Stimulated activated CD4-positive, alpha-beta T cell treated with anti-CD3 and anti-CD28 coated beads, TNF-alpha, amount 100 ng/mL, for 1 hour (primary cell): ENCODE measurements around the gene ATE1.
"Not testable (repeated sequence)": the region's sequence is repeated elsewhere in the genome, so short reads cannot be mapped to it uniquely, and the experiment has no call there.

Experiments used
- DNase-seq, 3 donors: peaks; one replicate each; pipeline ENCODE4 v3.0.0-alpha.2; 2020; ENCODE audit warnings: low read depth in 3 of 3, low spot score in 1 of 3

Gene ATE1

GRCh38 chr10:121796342-121796741 is 131.5 kb downstream of the ATE1 start:
- no peak for DNase-seq

- no peak for DNase-seq
Measured at GRCh38 chr10:121792198-121792597, 135.6 kb downstream of the ATE1 start.

- no peak for DNase-seq
Measured at GRCh38 chr10:121791761-121792160, 136.1 kb downstream of the ATE1 start.

GRCh38 chr10:121788717-121789116 is 139.1 kb downstream of the ATE1 start:
- DNase-seq, result no peak

GRCh38 chr10:121788115-121788514 is 139.7 kb downstream of the ATE1 start:
- DNase-seq, result no peak

GRCh38 chr10:121787169-121787568 is 140.7 kb downstream of the ATE1 start:
- no peak for DNase-seq

- no peak for DNase-seq
Measured at GRCh38 chr10:121783782-121784372, 144.0 kb downstream of the ATE1 start.

GRCh38 chr10:121781101-121781500 is 146.7 kb downstream of the ATE1 start:
- DNase-seq, result no peak

GRCh38 chr10:121774813-121775212 is 153.0 kb downstream of the ATE1 start:
- no peak for DNase-seq

GRCh38 chr10:121774404-121774803 is 153.4 kb downstream of the ATE1 start:
- no peak for DNase-seq

GRCh38 chr10:121772884-121773283 is 154.9 kb downstream of the ATE1 start:
- no peak for DNase-seq

- no peak for DNase-seq
Measured at GRCh38 chr10:121772406-121772805, 155.4 kb downstream of the ATE1 start.

- DNase-seq, result no peak
Measured at GRCh38 chr10:121771966-121772365, 155.9 kb downstream of the ATE1 start.

GRCh38 chr10:121766426-121766825 is 161.4 kb downstream of the ATE1 start:
- no peak for DNase-seq

- DNase-seq, result no peak
Measured at GRCh38 chr10:121765204-121765603, 162.6 kb downstream of the ATE1 start.

GRCh38 chr10:121764233-121764942 is 163.4 kb downstream of the ATE1 start:
- no peak for DNase-seq

- DNase-seq, result not testable (repeated sequence)
Measured at GRCh38 chr10:121757241-121757640, 170.6 kb downstream of the ATE1 start.

GRCh38 chr10:121755496-121755895 is 172.3 kb downstream of the ATE1 start:
- not testable (repeated sequence) for DNase-seq

- no peak for DNase-seq
Measured at GRCh38 chr10:121754666-121755065, 173.2 kb downstream of the ATE1 start.

GRCh38 chr10:121753726-121754476 is 173.9 kb downstream of the ATE1 start:
- no peak for DNase-seq

GRCh38 chr10:121751191-121751760 is 176.6 kb downstream of the ATE1 start:
- DNase-seq, result no peak
